GM23248 (cell line): ENCODE results near the gene HDAC8. TPM values are rescaled to one million over a fixed set of nuclear protein-coding genes. Genes with fewer than 3 reads are reported as not detected.

ENCODE experiments used
- DNase-seq: peaks from one replicate; pipeline ENCODE4 v3.0.0-alpha.2; 2015
- H2AFZ ChIP-seq: fragments of 200-600 bp; sonication (generic); 2 replicates; pipeline ENCODE4 v1.6.1; 2016; ENCODE audit warnings: antibody characterized with exemption
- H3F3A ChIP-seq: fragments of 200-600 bp; sonication (generic); 2 replicates; pipeline ENCODE4 v1.6.1; 2016; ENCODE audit warnings: mild to moderate bottlenecking, antibody characterized with exemption, mixed run types; ENCODE audit not compliant: insufficient read depth
- H3K27ac ChIP-seq: fragments of 200-600 bp; sonication (generic); 2 replicates; pipeline ENCODE4 v1.5.1; 2016; ENCODE audit warnings: mild to moderate bottlenecking
- H3K27me3 ChIP-seq: fragments of 200-600 bp; sonication (generic); replicated peaks from 2 replicates; pipeline ENCODE4 v1.6.1; 2016; ENCODE audit warnings: mild to moderate bottlenecking; ENCODE audit not compliant: insufficient read depth
- H3K36me3 ChIP-seq: fragments of 200-600 bp; sonication (generic); 2 replicates; pipeline ENCODE4 v1.6.1; 2016; ENCODE audit warnings: low read depth, mild to moderate bottlenecking
- H3K4me1 ChIP-seq: fragments of 200-600 bp; sonication (generic); 2 replicates; pipeline ENCODE4 v1.6.1; 2016; ENCODE audit warnings: mild to moderate bottlenecking; ENCODE audit not compliant: insufficient read depth
- H3K4me2 ChIP-seq: fragments of 200-600 bp; sonication (generic); one replicate; pipeline ENCODE4 v1.6.1; 2016; ENCODE audit warnings: mild to moderate bottlenecking; ENCODE audit not compliant: unreplicated experiment
- H3K4me3 ChIP-seq: fragments of 200-600 bp; sonication (generic); 2 replicates; pipeline ENCODE4 v1.5.1; 2016; ENCODE audit warnings: mild to moderate bottlenecking
- H3K79me2 ChIP-seq: fragments of 200-600 bp; sonication (generic); 2 replicates; pipeline ENCODE4 v1.6.1; 2016; ENCODE audit warnings: mild to moderate bottlenecking; ENCODE audit not compliant: insufficient read depth
- H3K9ac ChIP-seq: fragments of 200-600 bp; sonication (generic); 2 replicates; pipeline ENCODE4 v1.6.1; 2016; ENCODE audit warnings: mild to moderate bottlenecking
- H3K9me2 ChIP-seq: fragments of 200-600 bp; sonication (generic); 2 replicates; pipeline ENCODE4 v1.6.1; 2016; ENCODE audit warnings: mixed run types, mild to moderate bottlenecking, moderate library complexity; ENCODE audit not compliant: insufficient read depth
- H3K9me3 ChIP-seq: fragments of 200-600 bp; sonication (generic); one replicate; pipeline ENCODE4 v1.6.1; 2017; ENCODE audit warnings: low read depth
- H4K20me1 ChIP-seq: fragments of 200-600 bp; sonication (generic); 2 replicates; pipeline ENCODE4 v1.6.0; 2016; ENCODE audit not compliant: insufficient read depth
- EZH2 ChIP-seq: fragments of 200-600 bp; sonication (generic); IDR thresholded peaks from 2 replicates; pipeline ENCODE4 v1.6.1; 2018; ENCODE audit warnings: antibody characterized with exemption, mild to moderate bottlenecking; ENCODE audit not compliant: insufficient read depth, poor library complexity, severe bottlenecking
- EZH2phosphoT487 ChIP-seq: fragments of 200-600 bp; sonication (generic); IDR thresholded peaks from 2 replicates; pipeline ENCODE4 v1.6.1; 2018; ENCODE audit warnings: antibody characterized with exemption, moderate library complexity, mild to moderate bottlenecking, low read depth; ENCODE audit not compliant: insufficient read depth
- WGBS, 2 experiments: methylation state at CpG; one replicate each; pipeline ENCODE4 v1.1.6; 2015 to 2017; ENCODE audit warnings: low lambda C conversion rate in 2 of 2, low coverage in 1 of 2; ENCODE audit errors: missing lambda C conversion rate in 2 of 2; 5-methylcytosine and 5-hydroxymethylcytosine counted together
- in situ Hi-C: fragments of 300-500 bp; cut with MboI; formaldehyde crosslinking; loops from 2 replicates; pipeline ENCODE4 v1.15.0; 2020
- polyA plus RNA-seq: library from polyadenylated mRNA; unstranded; fragments of >200 nt; fragmentation: Nextera tagmentation; extraction: Ambion mirVana; gene quantifications from 2 replicates; pipeline ENCODE4 v1.2.1, GENCODE V29; 2016
- total RNA-seq: library from RNA; depleted of rRNA; stranded (reverse); fragments of >200 nt; shearing (Covaris generic); gene quantifications from 2 replicates; pipeline ENCODE4 v1.2.3, GENCODE V29; 2014

Gene HDAC8
- total and polyA plus RNA-seq, 2 experiments from 2014 or later, result 20.0 to 20.4 TPM

GRCh38 chrX:72309297-72310071 is 263.2 kb downstream of the HDAC8 start:
- WGBS, 2 experiments, result 51 to 56% methylated on average over 10 to 14 of the region's 15 CpGs

GRCh38 chrX:72308566-72309296 is 263.9 kb downstream of the HDAC8 start:
- Histone ChIP-seq H3K79me2 (no peaks in the 10 kb centered on the region), H3K4me1 (no peaks in the 10 kb centered on the region), H3K36me3 (no peaks in the 10 kb centered on the region), H3K27ac (no peak overlapping the region), H3K9ac (no peak overlapping the region), H3K9me2 (no peaks in the 10 kb centered on the region), H2AFZ (no peak overlapping the region; the same call in 1 of the 2 replicates), H3K27me3 (peaks cover 20% of the 10 kb centered on the region), H3K4me3 (peak overlapping the region; percentile 40; the same call in 1 of the 2 replicates), H3K9me3 (no peaks in the 10 kb centered on the region), H4K20me1 (no peaks in the 10 kb centered on the region), H3K4me2 (peak overlapping the region; percentile 14), H3F3A (no peaks in the 10 kb centered on the region)
- DNase-seq, result peak; percentile 68
- no peak for TF ChIP-seq EZH2
- TF ChIP-seq EZH2phosphoT487, result no peak
- in situ Hi-C loops, result no loop called here
- 1 to 2% methylated on average over 10 to 24 of the region's 24 CpGs for WGBS, 2 experiments

More at GRCh38 chrX:72309297-72310071, 263.2 kb downstream of the HDAC8 start:
- Histone ChIP-seq H2AFZ (no peak overlapping the region), H3K79me2 (no peaks in the 10 kb centered on the region), H3K27me3 (peaks cover 17% of the 10 kb centered on the region), H3K4me1 (no peaks in the 10 kb centered on the region), H3K9ac (no peak overlapping the region), H3K4me2 (peak overlapping the region; percentile 14), H4K20me1 (no peaks in the 10 kb centered on the region), H3K27ac (no peak overlapping the region), H3K9me3 (no peaks in the 10 kb centered on the region), H3K36me3 (no peaks in the 10 kb centered on the region), H3K9me2 (no peaks in the 10 kb centered on the region), H3F3A (no peaks in the 10 kb centered on the region), H3K4me3 (peak overlapping the region; percentile 40; the same call in 1 of the 2 replicates)
- in situ Hi-C loops, result no loop called here
- TF ChIP-seq EZH2phosphoT487 (no peak), EZH2 (no peak)
- no peak for DNase-seq

- H3K4me1 ChIP-seq, result no peaks in the 10 kb centered on the region
- no peaks in the 10 kb centered on the region for H3K79me2 ChIP-seq
- no peak overlapping the region; the same call in 1 of the 2 replicates for H2AFZ ChIP-seq
- no peak overlapping the region for H3K9ac ChIP-seq
- no peak for TF ChIP-seq EZH2
- no peak for TF ChIP-seq EZH2phosphoT487
- H3K4me3 ChIP-seq, result no peak overlapping the region
- no peaks in the 10 kb centered on the region for H3K36me3 ChIP-seq
- no peak overlapping the region for H3K27ac ChIP-seq
- H3K9me3 ChIP-seq, result no peaks in the 10 kb centered on the region
- no peaks in the 10 kb centered on the region for H4K20me1 ChIP-seq
- 13 to 15% methylated on average over 6 to 11 of the region's 11 CpGs for WGBS, 2 experiments
- in situ Hi-C loops, result no loop called here
- DNase-seq, result no peak
- no peak overlapping the region for H3K4me2 ChIP-seq
- H3K27me3 ChIP-seq, result peaks cover 24% of the 10 kb centered on the region
- H3K9me2 ChIP-seq, result no peaks in the 10 kb centered on the region
- no peaks in the 10 kb centered on the region for H3F3A ChIP-seq
Measured at GRCh38 chrX:72308209-72308565, 264.5 kb downstream of the HDAC8 start.

GRCh38 chrX:72307646-72308051 is 265.0 kb downstream of the HDAC8 start:
- no peaks in the 10 kb centered on the region for H3K9me3 ChIP-seq
- no peaks in the 10 kb centered on the region for H4K20me1 ChIP-seq
- peaks cover 26% of the 10 kb centered on the region for H3K27me3 ChIP-seq
- peak; percentile 5 for DNase-seq
- no peak overlapping the region for H3K4me3 ChIP-seq
- H3K36me3 ChIP-seq, result no peaks in the 10 kb centered on the region
- no peak overlapping the region for H3K9ac ChIP-seq
- H3K9me2 ChIP-seq, result no peaks in the 10 kb centered on the region
- H3F3A ChIP-seq, result no peaks in the 10 kb centered on the region
- in situ Hi-C loops, result no loop called here
- WGBS, 2 experiments, result 8 to 10% methylated on average over 12 to 17 of the region's 17 CpGs
- H3K27ac ChIP-seq, result no peak overlapping the region
- peak overlapping the region; percentile 73 for H3K4me2 ChIP-seq
- H3K4me1 ChIP-seq, result no peaks in the 10 kb centered on the region
- TF ChIP-seq EZH2 (no peak), EZH2phosphoT487 (no peak)
- no peaks in the 10 kb centered on the region for H3K79me2 ChIP-seq
- H2AFZ ChIP-seq, result no peak overlapping the region; the same call in 1 of the 2 replicates
